Measurements from ENCODE around the gene HIVEP3. TPM values are rescaled to one million over a fixed set of nuclear protein-coding genes. Genes with fewer than 3 reads are reported as not detected.

The HIVEP3 gene
- total RNA-seq, 1 experiment from 2014 or later, result 0.32 TPM

GRCh38 chr1:41509270-41509671, 409.5 kb downstream of the HIVEP3 start:
- in situ Hi-C loops (cut with HindIII; ENCODE audit: low pct_unique_long_range_greater_than_20kb, low sequenced_read_pairs), result no loop called here
- no peak for DNase-seq (ENCODE audit: low read depth, low spot score)

GRCh38 chr1:41508290-41508689, 410.4 kb downstream of the HIVEP3 start:
- no peak for DNase-seq (ENCODE audit: low read depth, low spot score)
- in situ Hi-C loops (cut with HindIII; ENCODE audit: low pct_unique_long_range_greater_than_20kb, low sequenced_read_pairs), result no loop called here

- in situ Hi-C loops (cut with HindIII; ENCODE audit: low pct_unique_long_range_greater_than_20kb, low sequenced_read_pairs), result no loop called here
- DNase-seq (ENCODE audit: low read depth, low spot score), result no peak
These were observed 410.9 kb downstream of the HIVEP3 start for GRCh38 chr1:41507836-41508235.

- DNase-seq (ENCODE audit: low read depth, low spot score), result no peak
- in situ Hi-C loops (cut with HindIII; ENCODE audit: low pct_unique_long_range_greater_than_20kb, low sequenced_read_pairs), result no loop called here
These were observed 411.5 kb downstream of the HIVEP3 start for GRCh38 chr1:41507110-41507720.

GRCh38 chr1:41504114-41505035, 414.3 kb downstream of the HIVEP3 start:
- no peak for DNase-seq (ENCODE audit: low read depth, low spot score)
- in situ Hi-C loops (cut with HindIII; ENCODE audit: low pct_unique_long_range_greater_than_20kb, low sequenced_read_pairs), result no loop called here

- in situ Hi-C loops (cut with HindIII; ENCODE audit: low pct_unique_long_range_greater_than_20kb, low sequenced_read_pairs), result no loop called here
- DNase-seq (ENCODE audit: low read depth, low spot score), result peak; percentile 50
These were observed 415.1 kb downstream of the HIVEP3 start for GRCh38 chr1:41503538-41504113.

GRCh38 chr1:41502912-41503311, 415.8 kb downstream of the HIVEP3 start:
- in situ Hi-C loops (cut with HindIII; ENCODE audit: low pct_unique_long_range_greater_than_20kb, low sequenced_read_pairs), result no loop called here
- DNase-seq (ENCODE audit: low read depth, low spot score), result no peak

- in situ Hi-C loops (cut with HindIII; ENCODE audit: low pct_unique_long_range_greater_than_20kb, low sequenced_read_pairs), result no loop called here
- no peak for DNase-seq (ENCODE audit: low read depth, low spot score)
These were observed 417.1 kb downstream of the HIVEP3 start for GRCh38 chr1:41501581-41501980.

- peak; percentile 28 for DNase-seq (ENCODE audit: low read depth, low spot score)
- in situ Hi-C loops (cut with HindIII; ENCODE audit: low pct_unique_long_range_greater_than_20kb, low sequenced_read_pairs), result no loop called here
These were observed 417.8 kb downstream of the HIVEP3 start for GRCh38 chr1:41500781-41501518.

- no peak for DNase-seq (ENCODE audit: low read depth, low spot score)
- in situ Hi-C loops (cut with HindIII; ENCODE audit: low pct_unique_long_range_greater_than_20kb, low sequenced_read_pairs), result no loop called here
These were observed 418.3 kb downstream of the HIVEP3 start for GRCh38 chr1:41500378-41500777.

GRCh38 chr1:41499591-41499990, 419.1 kb downstream of the HIVEP3 start:
- in situ Hi-C loops (cut with HindIII; ENCODE audit: low pct_unique_long_range_greater_than_20kb, low sequenced_read_pairs), result no loop called here
- DNase-seq (ENCODE audit: low read depth, low spot score), result no peak

- no peak for DNase-seq (ENCODE audit: low read depth, low spot score)
- in situ Hi-C loops (cut with HindIII; ENCODE audit: low pct_unique_long_range_greater_than_20kb, low sequenced_read_pairs), result no loop called here
These were observed 419.9 kb downstream of the HIVEP3 start for GRCh38 chr1:41498804-41499203.

- in situ Hi-C loops (cut with HindIII; ENCODE audit: low pct_unique_long_range_greater_than_20kb, low sequenced_read_pairs), result no loop called here
- DNase-seq (ENCODE audit: low read depth, low spot score), result no peak
These were observed 420.3 kb downstream of the HIVEP3 start for GRCh38 chr1:41498391-41498790.

GRCh38 chr1:41497461-41498030, 421.2 kb downstream of the HIVEP3 start:
- in situ Hi-C loops (cut with HindIII; ENCODE audit: low pct_unique_long_range_greater_than_20kb, low sequenced_read_pairs), result no loop called here
- no peak for DNase-seq (ENCODE audit: low read depth, low spot score)

GRCh38 chr1:41497056-41497440, 421.7 kb downstream of the HIVEP3 start:
- in situ Hi-C loops (cut with HindIII; ENCODE audit: low pct_unique_long_range_greater_than_20kb, low sequenced_read_pairs), result no loop called here
- DNase-seq (ENCODE audit: low read depth, low spot score), result no peak

- in situ Hi-C loops (cut with HindIII; ENCODE audit: low pct_unique_long_range_greater_than_20kb, low sequenced_read_pairs), result no loop called here
- peak; percentile 16 for DNase-seq (ENCODE audit: low read depth, low spot score)
These were observed 422.4 kb downstream of the HIVEP3 start for GRCh38 chr1:41496080-41497055.
